NCI-H1436 treated with DMSO at 0.1 percent for 48 hours (cell line): ENCODE measurements around the gene DUSP14.

Source experiments
- DNase-seq: peaks from one replicate; lab custom pipeline; 2025; lab: John Stamatoyannopoulos, UW

Gene DUSP14

GRCh38 chr17:37517881-37518280, 28.2 kb downstream of the DUSP14 start:
- DNase-seq, result no peak

DNA sequence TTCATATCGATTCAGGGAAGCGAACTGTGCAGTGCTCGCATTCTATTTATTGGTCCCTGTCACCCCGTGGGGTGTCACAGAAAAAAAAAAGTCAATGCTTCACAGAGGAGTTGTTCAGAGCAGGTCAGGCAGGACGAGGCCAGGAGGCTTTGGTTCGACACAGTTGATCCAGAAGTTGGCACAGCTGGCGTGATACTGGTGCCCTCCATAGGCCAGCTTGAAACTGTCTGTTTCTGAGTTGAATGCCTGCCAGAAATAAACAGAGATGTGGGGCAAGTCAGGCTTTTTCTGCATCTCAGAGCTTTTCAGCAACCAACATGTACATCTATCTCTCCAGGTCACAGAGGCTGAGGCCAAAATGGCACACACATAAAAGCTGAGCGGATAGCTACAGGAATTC, 29.1 kb downstream of the DUSP14 start:
- DNase-seq, result no peak

- no peak for DNase-seq
Observed at GRCh38 chr17:37519251-37519985, 29.7 kb downstream of the DUSP14 start.

DNA sequence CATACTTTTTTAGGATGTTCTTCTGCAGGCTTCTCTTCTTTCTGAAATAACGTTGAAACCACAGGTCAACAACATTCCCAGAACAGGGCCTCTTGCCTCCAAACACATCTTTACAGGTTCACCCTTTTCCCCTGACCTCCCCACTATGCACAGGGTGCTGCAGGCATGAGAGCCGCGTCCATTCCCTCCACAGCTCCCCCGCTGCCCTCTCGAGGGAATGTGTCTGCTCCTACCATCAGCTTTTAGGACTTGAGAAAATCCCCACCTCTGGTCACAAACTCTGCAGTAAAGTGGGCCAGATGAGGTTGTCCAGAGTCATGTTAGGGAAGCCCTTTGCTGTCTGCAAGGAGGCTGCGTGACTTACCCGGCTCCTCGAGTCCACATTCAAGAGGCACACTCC, 30.5 kb downstream of the DUSP14 start:
- DNase-seq, result no peak

DNA sequence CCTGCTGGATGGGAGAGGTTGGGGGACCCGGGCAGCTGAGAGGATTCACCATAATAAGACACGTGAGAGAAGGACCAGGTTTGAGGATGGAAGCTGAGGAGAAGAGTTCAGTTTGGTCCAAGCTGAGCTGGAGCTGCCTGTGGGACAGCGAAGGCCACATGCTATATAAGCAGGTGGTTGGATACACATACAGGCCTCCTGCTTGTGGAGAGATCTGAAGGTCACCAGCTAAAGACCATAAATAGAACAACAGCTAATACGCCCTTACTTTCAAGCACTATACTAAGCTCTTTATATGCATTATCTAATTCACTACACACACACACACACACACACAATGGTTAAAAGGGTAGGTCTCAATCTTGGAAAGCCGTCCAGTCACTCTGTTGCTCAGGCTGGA, 32.1 kb downstream of the DUSP14 start:
- DNase-seq, result no peak

DNA sequence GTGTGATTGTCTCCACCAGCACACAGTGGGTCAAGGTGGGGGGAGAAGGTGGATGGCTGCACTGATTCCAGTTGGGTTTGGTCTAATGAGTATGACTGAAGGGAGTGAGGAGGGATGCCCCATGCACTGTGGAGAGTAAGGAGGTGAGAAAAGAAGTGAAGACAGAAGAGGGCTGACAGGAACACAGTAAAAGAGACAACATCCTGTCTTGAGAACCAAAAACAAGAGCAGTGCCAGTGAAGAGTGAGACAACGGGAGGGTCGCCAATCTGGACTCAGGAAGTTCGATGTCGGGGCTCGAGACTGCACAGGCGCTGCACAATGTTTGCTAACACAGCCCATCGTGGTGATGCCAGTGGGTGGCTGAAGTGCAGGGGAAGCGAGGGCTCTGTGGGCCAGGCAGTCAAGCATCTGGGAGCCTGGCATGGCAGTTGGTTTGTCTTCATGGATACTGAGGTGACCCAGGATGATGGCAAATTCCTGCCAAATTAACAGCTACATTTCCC, 34.1 kb downstream of the DUSP14 start:
- no peak for DNase-seq

DNA sequence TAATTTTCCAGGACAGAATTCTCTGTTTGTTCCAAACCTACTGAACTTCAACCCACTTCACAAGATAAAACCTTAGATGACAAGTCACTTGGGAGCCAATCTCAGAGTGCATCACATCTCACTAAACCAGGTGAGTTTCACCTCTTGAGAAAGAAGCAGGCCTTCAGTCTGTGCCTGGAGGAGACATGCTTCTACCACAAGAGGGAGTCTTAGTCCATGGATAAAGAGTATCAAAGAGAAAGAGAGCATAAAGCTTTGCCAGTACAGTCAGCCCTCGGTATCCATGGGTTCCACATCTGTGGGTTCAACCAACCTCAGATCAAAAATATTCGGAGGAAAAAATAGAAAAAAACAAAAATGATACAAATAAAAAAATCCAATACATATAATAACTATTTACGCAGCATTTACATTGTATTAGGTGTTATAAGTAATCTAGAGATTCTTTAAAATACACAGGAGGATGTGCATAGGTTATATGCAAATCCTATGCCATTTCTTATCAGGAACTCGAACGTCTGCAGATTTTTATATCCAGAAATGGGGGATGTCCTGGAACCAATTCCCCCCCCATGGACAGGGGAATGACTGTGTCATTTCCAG, 37.7 kb downstream of the DUSP14 start:
- DNase-seq, result peak; percentile 1

DNA sequence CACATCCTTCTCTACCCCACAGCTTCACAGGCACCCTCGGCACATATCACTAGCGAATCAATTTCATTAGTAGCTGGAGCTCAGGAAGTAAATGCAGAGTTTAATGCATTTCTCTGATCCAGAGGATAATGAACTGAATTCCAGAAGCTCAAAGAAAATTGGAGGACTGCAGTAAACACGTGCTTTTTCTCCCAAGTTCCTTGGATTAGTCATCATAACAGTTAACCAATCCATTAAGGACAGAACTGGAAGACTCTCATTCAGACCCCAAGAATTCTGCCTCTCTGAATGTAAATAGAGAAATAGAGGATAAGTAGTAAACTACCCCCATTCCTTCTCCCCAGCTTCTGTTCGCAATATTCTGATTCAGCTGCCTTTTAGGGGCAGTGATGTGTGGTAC, 40.7 kb downstream of the DUSP14 start:
- no peak for DNase-seq

GRCh38 chr17:37532756-37533155, 43.1 kb downstream of the DUSP14 start:
- no peak for DNase-seq

DNA sequence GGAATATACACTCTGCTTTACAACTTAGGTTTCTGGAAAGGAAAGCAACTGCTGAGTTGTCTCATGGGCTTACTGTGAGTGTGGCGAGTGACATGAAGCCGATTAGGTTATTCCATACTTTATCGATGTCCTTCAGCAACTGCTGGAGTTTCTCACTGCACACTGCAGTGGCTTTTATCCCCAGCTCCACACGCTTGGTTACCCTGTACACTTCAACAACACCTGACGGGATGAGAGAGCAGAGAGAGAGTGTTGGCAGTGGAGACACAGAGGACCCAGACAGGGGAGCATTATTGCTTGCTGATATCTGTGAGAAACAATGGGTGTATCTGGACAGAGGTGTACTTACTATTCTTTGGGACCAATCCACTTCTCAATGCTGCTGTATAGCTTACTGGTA, 46.2 kb downstream of the DUSP14 start:
- no peak for DNase-seq

DNA sequence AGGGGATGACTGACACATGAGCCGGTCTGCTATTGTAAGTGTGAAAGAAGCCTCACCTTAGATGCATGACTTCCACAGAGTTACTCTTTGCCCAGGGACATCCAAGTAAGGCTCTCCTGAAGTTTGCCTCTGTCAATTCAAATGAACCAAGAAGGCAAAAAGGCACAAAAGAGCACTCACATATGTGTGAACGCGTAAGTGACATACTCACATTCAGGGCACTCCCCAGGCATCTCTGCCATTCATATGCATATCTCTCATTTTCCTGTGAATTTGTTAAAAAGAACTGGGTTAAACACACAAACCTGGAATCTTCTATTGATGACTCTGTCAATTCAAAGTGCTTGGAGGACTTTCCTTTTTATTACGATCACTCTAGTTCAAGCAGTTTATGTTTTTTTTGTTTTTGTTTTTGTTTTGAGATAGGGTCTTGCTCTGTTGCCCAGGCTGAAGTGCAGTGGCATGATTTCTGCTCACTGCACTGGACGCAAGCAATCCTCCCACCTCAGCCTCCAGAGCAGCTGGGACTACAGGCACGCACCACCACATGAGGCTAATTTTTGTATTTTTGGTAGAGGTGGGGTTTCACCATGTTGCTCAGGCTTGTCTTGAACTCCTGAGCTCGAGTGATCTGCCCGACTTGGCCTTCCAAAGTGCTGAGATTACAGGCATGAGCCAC, 49.4 kb downstream of the DUSP14 start:
- DNase-seq, result no peak

GRCh38 chr17:37541880-37542660, 52.4 kb downstream of the DUSP14 start:
- no peak for DNase-seq

DNA sequence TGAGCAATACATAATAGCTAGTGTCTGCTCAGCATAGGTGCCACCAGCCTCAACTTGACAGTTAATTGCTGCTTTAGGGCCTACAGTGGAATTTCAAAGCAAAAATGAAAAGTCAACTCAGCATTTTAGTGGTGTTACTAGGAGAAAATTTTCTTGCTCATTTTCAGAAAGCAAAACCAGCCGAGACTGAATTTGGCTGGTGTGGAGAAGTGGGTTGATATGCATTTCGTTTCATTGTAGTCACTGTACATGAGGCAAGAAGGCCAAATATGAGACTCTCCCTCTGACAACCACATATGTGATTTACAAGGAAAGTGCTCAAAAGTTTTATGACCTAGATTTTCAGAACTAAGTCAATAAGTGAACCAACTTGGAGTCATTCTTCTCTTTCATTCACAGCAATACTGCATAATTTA, 54.0 kb downstream of the DUSP14 start:
- DNase-seq, result no peak

- no peak for DNase-seq
Observed at GRCh38 chr17:37545486-37545885, 55.8 kb downstream of the DUSP14 start.

GRCh38 chr17:37546302-37546701, 56.6 kb downstream of the DUSP14 start:
- DNase-seq, result no peak

- DNase-seq, result no peak
Observed at GRCh38 chr17:37547986-37548385, 58.3 kb downstream of the DUSP14 start.

GRCh38 chr17:37551788-37552187, 62.1 kb downstream of the DUSP14 start:
- DNase-seq, result no peak

GRCh38 chr17:37553401-37553966, 63.8 kb downstream of the DUSP14 start:
- DNase-seq, result no peak

GRCh38 chr17:37555386-37555785, 65.7 kb downstream of the DUSP14 start:
- DNase-seq, result no peak

GRCh38 chr17:37557482-37557881, 67.8 kb downstream of the DUSP14 start:
- DNase-seq, result no peak

DNA sequence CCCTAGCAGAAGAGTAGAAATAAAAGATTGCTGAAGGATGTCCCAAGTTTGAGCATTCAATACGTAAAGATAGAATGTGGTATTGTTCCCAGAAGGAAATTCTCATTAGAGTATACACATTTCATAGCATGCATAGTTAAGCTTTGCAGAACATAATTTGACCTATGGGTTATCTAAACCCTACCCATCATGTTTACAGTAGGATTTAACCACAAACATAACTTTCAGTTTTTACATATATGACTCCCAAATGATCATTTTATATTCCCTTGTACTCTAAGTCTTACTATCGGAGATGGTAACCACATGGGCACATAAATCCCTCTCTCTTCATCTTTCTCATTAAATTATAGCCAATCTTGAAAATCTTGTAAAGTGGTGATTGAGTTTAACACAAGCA, 68.6 kb downstream of the DUSP14 start:
- no peak for DNase-seq
